Bone marrow (tissue), 2 donors: ENCODE data around the gene UGT1A10.
"Not testable (repeated sequence)": the region's sequence is repeated elsewhere in the genome, so short reads cannot be mapped to it uniquely, and the experiment has no call there.

ENCODE experiments used
- DNase-seq, 2 donors: peaks; one replicate each; lab custom pipeline; 2025; lab: John Stamatoyannopoulos, UW

UGT1A10 gene

DNA sequence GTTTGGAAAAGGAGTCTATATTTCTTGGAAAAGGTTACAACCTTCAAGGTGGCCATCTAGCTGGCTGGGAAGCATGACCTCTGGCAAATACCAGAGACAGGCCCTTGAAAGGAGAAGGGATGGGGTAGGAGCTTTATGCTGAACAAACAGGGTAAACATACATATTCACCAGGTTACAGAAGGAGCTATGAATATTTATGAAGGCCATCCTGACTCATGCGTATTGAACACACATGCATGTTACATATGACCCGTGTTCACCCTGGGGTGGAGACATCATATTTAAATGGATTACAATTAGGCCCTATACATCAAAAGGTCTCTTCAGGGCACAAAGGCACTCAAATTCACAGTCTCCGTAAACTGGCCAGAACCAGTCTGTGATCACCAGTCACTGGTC is 19.7 kb downstream of the UGT1A10 start:
- not testable (repeated sequence) for DNase-seq

DNA sequence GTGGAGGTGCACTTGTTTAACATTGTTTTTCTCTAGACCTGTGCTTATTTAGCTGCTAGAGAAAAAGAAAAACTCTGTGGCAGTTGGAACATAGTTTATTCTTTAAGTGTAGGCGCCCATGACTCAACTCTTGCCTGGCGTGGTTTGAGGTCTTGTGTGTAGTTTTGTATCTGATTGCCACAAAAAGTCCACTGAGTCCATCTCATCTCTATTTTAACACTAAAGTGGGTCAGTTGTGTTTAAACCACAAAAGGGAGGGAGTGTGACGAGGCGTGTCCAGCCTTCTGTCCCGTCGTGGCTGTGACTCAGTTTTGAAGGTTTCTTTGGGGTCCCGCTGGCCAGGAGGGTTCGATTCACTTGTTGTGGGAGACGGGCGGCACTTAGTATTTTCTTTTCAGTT is 20.2 kb downstream of the UGT1A10 start:
- no peak for DNase-seq

DNA sequence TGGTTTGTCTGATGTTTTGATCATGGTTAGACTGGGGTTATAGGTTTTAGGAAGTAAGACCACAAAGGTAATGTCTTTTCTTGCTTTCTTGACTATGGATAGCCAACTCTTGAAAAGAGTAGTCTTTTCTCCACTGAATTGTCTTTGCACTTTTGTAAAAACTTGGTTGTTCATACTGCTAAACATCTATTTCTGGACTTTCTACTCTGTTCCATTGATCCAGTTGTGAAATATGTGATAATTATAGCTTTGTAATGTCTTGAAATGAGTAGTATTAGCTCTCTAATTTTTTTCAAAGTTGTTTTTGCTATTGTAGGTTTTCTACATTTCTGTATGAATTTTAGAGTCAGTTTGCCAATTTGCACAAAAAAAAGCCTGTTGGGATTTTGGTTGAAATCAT is 22.4 kb downstream of the UGT1A10 start:
- DNase-seq = no peak

DNA sequence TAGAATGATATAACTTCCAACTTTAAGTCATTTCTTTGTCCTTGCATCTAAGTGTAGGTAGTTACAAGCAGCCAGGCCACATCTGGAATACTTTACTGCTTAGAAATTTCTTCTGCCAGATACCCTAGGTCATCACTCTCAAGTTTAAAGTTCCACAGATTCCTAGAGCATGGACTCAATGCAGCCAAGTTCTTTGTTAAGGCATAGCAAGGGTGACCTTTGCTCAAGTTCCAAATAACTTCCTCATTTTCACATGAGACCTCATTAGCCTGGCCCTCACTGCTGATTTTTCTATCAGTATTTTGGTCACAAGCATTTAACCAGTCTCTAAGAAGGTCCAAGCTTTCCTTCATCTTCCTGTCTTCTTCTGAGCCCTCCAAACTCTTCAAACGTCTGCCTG is 27.7 kb downstream of the UGT1A10 start:
- no peak for DNase-seq

DNA sequence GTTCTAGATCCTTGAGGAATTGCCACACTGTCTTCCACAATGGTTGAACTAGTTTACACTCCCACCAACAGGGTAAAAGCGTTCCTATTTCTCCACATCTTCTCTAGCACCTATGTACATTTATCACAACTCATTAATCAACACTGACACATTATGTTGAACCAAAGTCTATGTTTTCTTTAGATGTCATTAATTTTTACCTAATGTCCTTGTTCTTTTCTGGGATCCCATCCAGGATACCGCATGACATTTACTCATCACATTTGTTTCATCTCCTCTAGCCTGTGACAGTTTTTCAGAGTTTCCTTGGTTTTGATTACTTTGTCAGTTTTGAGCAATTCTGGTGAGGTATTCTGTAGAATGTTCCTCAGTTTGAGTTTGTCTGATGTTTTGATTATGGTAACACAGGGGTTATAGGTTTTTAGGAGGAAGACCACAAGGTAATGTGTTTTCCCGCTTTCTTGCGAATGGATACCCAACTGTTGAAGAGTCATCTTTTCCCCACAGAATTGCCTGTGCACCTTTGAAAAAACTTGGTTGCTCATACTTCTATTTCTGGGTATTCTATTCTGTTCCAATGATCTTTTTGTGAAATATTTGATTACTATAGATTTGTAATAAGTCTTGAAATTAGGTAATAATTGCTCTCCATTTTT is 32.5 kb downstream of the UGT1A10 start:
- DNase-seq = no peak

- no peak for DNase-seq
Observed at GRCh38 chr2:233671290-233672161, 35.3 kb downstream of the UGT1A10 start, which contains the start of gene UGT1A9. TSS of gene UGT1A9 (plus strand) at chr2:233671898. CDS start at chr2:233671935, 37 bp downstream.

DNA sequence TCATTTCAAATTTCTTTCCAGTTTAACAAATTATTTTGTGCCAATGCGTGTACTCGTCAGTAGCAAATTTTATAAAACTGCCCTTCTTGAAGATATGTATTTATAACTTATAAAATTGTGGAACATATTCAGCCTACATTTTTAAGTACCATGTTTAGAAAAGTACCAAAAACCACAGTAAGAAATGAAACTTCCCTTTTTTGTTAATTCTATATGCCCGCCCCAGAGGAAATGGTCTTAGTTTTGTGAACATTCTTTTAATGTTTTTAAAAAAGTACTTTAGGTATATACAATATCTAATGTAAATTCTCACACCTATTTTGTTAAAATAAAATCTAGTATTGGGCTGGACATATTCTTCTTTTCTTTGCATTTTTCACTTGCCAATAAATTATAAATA is 36.6 kb downstream of the UGT1A10 start:
- DNase-seq = no peak

DNA sequence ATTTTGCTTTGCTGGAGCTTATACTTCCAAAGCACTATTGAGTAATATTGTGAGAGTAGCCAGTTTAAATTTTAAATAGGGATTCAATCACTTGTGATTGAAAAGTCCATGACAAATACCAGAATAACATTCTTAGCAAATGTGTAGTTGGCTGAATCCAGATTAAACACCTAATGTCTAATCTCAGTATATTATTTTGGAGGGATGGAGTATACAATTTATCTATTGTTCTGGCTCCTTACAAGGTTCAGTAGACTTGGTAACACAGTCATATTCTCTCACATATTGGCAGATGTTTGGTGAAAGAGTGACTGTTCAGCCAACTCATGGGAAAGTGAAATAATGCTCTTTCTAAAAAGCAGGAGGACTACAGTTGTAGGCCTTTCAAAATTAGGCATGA is 37.6 kb downstream of the UGT1A10 start:
- DNase-seq = no peak

GRCh38 chr2:233674314-233674713 is 38.1 kb downstream of the UGT1A10 start:
- no peak for DNase-seq

DNA sequence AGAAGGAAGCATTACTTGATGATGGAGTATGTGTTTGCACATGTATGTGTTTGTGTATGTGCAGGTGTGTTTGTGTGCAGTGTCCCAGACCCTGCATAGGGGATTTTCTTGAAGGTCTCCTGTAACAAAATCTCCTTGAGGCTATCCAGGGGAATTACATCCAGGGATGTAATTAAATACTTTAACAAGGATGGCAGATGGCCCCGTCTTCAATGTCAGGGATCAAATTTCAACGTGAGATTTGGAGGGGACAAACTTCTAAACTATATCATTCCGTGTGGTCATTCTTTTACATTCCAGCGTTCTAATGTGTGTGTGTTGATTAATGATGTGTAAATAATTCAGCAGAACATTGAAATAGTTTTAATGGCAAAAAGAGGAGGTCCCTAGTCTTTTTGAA is 38.7 kb downstream of the UGT1A10 start:
- DNase-seq = no peak

DNA sequence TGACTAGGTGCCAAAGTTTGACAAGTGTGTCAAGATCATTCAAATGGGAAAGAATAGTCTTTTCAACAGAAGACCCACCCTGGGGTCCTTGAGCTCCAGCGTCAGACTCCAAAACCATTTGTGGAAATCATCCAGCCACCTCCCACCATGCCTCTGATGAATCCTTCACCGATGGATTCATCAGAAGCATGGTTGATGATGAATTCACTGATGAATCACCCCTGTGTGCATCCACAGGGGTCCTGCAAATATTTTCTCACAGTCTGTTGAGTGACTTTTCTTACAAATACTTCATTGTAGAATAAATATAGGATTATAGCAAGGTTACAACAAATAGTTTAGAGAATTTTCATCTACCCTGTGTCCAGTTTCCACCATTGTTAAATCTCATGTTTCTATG is 39.8 kb downstream of the UGT1A10 start:
- DNase-seq = no peak

DNA sequence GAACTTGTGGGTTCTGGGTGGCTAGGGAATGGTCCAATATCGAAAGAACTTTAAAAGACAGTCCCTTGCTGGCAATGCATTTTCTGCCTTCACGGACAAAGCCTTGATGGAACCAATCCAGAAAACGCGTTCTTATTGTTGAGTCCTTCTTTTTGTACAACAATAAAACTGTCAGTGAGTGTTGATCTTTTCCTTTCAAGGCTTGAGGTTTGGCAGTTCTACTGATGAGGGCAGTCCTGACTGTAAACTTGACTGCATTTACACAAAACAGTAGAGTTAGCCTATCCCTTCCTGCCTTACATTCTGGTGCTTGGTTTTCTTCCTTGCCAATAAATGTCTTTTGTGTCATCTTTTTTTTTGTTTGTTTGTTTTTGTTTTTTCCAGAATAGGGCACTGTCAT is 42.9 kb downstream of the UGT1A10 start:
- no peak for DNase-seq

GRCh38 chr2:233680361-233681045 is 44.3 kb downstream of the UGT1A10 start:
- no peak for DNase-seq

DNA sequence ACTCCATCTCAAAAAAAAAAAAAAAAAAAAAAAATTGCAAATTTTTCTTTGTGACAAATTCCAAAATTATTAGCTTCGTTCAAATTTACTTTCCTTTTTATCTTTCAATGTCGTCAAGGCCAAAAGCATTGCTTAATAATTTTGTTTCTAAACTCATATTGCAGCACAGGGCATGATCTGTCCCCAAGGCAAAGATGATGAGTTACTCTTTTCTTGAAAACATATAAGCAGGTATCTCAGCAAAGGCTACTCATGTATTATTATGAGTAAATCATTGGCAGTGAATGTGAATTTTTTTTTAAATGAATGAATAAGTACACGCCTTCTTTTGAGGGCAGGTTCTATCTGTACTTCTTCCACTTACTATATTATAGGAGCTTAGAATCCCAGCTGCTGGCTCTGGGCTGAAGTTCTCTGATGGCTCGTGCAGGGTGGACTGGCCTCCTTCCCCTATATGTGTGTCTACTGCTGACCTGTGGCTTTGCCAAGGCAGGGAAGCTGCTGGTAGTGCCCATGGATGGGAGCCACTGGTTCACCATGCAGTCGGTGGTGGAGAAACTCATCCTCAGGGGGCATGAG is 45.4 kb downstream of the UGT1A10 start, which contains the start of gene UGT1A7:
Gene UGT1A7, plus strand, starts transcription at position 381 of the 579 bp plus-strand sequence. Its CDS starts 37 bp downstream, at position 418.
- no peak for DNase-seq

- no peak for DNase-seq
Observed at GRCh38 chr2:233684640-233685039, 48.4 kb downstream of the UGT1A10 start.

DNA sequence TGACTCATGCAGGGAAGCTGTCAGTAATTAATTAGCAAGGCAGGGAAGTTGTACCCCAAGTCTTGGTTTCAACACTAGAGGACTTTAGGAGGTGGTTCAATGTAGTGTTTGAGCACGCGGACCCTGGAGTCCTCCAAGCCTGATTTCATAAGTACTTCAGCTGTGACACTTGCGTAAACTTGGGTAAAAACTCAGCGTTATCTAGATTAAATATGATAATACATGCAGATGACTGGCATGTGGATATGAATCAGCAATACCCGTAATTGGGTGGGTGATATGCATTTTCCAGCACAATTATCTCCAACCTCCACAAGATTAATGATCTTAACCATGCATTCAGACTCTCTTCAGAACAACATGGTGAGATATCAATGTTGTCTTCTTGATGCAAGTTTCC is 50.7 kb downstream of the UGT1A10 start:
- no peak for DNase-seq

GRCh38 chr2:233688341-233688740 is 52.1 kb downstream of the UGT1A10 start:
- DNase-seq = no peak

- no peak for DNase-seq
Observed at GRCh38 chr2:233689031-233689430, 52.8 kb downstream of the UGT1A10 start.

DNA sequence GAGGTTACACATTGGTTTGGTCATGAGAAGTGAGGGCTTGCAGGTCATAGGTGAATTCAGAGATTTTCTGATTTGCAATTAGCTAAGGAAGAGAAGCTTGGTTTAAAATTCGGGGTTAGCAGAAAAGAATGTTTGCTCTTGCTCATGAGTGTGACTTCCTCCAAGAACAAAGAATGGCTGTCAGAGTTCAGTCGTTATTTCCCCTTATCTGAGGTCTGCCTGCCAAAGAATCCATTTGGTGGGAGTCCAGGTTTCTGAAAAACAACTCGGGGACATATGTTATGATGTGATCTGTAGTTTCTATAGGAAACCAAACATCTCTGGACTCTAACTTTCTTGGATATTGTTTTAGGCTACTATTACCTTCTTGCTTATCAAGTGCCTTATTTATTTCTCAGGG is 53.3 kb downstream of the UGT1A10 start:
- no peak for DNase-seq

- no peak for DNase-seq
Observed at GRCh38 chr2:233690444-233690843, 54.2 kb downstream of the UGT1A10 start.

GRCh38 chr2:233691443-233692433 is 55.5 kb downstream of the UGT1A10 start:
- DNase-seq = no peak
